Chondrocyte (in vitro differentiated cells): Measurements from ENCODE around the gene UBA1. TPM values are rescaled to one million over a fixed set of nuclear protein-coding genes. Genes with fewer than 3 reads are reported as not detected.

Source experiments
- DNase-seq: peaks from one replicate; pipeline ENCODE4 v3.0.0; 2021; ENCODE audit warnings: mixed read lengths, low spot score
- H3K27ac Mint-ChIP-seq: one replicate; pipeline ENCODE4 v1.8.0; 2021; ENCODE audit warnings: mild to moderate bottlenecking, moderate library complexity, mixed read lengths; ENCODE audit not compliant: unreplicated experiment
- H3K27me3 Mint-ChIP-seq: 2 replicates; pipeline ENCODE4 v1.8.0; 2021; ENCODE audit warnings: low read depth, mixed read lengths
- H3K36me3 Mint-ChIP-seq: 2 replicates; pipeline ENCODE4 v1.8.0; 2021; ENCODE audit warnings: low read depth, mixed read lengths
- H3K4me1 Mint-ChIP-seq: 2 replicates; pipeline ENCODE4 v1.8.0; 2021; ENCODE audit warnings: low read depth, mild to moderate bottlenecking, mixed read lengths
- H3K4me3 Mint-ChIP-seq: one replicate; pipeline ENCODE4 v1.8.0; 2021; ENCODE audit warnings: mild to moderate bottlenecking, moderate library complexity, mixed read lengths; ENCODE audit not compliant: unreplicated experiment
- H3K9me3 Mint-ChIP-seq: 2 replicates; pipeline ENCODE4 v1.8.0; 2021; ENCODE audit warnings: low read depth, mixed read lengths
- CTCF ChIP-seq: fragments of 200-600 bp; sonication (generic); IDR thresholded peaks from 2 replicates; pipeline ENCODE4 v1.5.0; 2021; ENCODE audit warnings: antibody characterized with exemption, mild to moderate bottlenecking, moderate library complexity
- total RNA-seq: library from RNA; stranded (reverse); gene quantifications from 3 replicates; pipeline ENCODE4 v1.2.1, GENCODE V29; 2021

The UBA1 gene
- total RNA-seq, 1 donor from 2014 or later: 311 TPM

DNA sequence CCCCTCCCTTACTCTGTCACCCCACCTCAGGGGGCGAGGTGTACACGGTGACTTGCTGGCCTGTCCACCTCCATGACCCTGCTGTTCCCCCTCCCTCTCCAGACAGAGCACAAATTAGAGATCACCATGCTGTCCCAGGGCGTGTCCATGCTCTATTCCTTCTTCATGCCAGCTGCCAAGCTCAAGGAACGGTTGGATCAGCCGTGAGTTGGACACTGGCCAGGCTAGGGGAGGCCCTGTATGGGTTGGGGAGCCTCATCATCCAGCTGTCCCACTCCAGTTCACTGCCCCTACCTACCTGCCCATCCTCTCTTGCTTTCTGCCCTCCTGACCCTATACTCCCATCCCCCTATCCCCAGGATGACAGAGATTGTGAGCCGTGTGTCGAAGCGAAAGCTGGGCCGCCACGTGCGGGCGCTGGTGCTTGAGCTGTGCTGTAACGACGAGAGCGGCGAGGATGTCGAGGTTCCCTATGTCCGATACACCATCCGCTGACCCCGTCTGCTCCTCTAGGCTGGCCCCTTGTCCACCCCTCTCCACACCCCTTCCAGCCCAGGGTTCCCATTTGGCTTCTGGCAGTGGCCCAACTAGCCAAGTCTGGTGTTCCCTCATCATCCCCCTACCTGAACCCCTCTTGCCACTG, 20.9 kb downstream of the UBA1 start:
- peak; percentile 92 for DNase-seq
- H3K4me3 Mint-ChIP-seq: no peak overlapping the region
- peak overlapping the region; percentile 77 for H3K27ac Mint-ChIP-seq
- H3K36me3 Mint-ChIP-seq: peaks cover 56% of the 10 kb centered on the region
- no peak for TF ChIP-seq CTCF
- no peaks in the 10 kb centered on the region for H3K9me3 Mint-ChIP-seq
- no peaks in the 10 kb centered on the region for H3K27me3 Mint-ChIP-seq
- H3K4me1 Mint-ChIP-seq: peaks cover 40% of the 10 kb centered on the region

DNA sequence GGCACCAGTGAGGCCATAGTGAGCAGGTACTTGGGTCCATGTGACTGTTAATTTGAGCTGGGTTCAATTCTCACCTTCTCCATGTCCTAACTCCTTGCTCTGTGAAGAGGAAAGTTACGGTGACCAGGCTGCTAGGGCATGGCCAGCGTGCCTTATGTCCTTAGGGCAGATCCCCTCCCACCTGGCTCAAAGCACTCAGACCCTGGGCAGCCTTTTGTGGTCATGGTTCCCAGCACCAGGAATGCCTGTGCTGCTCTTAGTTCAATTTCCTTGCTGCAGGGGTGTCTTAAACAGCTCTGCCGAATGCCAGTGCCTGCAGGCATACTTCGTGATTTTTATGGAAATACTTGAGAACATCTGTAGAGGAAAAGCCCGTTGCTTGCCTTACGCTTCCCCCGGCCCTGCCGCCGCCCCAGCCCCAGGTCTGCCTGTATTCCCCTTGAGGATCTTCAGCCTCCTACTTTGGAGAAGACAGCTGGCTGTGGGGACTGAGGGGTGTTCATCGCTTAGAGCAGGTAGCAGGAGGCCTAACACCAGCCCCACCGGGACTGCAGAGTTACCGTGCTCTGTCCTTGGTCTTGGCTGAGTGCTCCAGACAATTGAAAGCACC, 21.8 kb downstream of the UBA1 start:
- Mint-ChIP-seq H3K36me3 (peaks cover 49% of the 10 kb centered on the region), H3K4me3 (no peak overlapping the region), H3K9me3 (no peaks in the 10 kb centered on the region), H3K27me3 (no peaks in the 10 kb centered on the region), H3K4me1 (peaks cover 49% of the 10 kb centered on the region), H3K27ac (peak overlapping the region; percentile 97)
- peak; percentile 77 for DNase-seq
- no peak for TF ChIP-seq CTCF

GRCh38 chrX:47216393-47216925, 22.8 kb downstream of the UBA1 start:
- H3K27ac Mint-ChIP-seq: peak overlapping the region; percentile 97
- peak; percentile 43 for DNase-seq
- no peaks in the 10 kb centered on the region for H3K27me3 Mint-ChIP-seq
- H3K4me3 Mint-ChIP-seq: peak overlapping the region; percentile 71
- TF ChIP-seq CTCF: no peak
- H3K4me1 Mint-ChIP-seq: peaks cover 59% of the 10 kb centered on the region
- H3K9me3 Mint-ChIP-seq: no peaks in the 10 kb centered on the region
- peaks cover 38% of the 10 kb centered on the region for H3K36me3 Mint-ChIP-seq

DNA sequence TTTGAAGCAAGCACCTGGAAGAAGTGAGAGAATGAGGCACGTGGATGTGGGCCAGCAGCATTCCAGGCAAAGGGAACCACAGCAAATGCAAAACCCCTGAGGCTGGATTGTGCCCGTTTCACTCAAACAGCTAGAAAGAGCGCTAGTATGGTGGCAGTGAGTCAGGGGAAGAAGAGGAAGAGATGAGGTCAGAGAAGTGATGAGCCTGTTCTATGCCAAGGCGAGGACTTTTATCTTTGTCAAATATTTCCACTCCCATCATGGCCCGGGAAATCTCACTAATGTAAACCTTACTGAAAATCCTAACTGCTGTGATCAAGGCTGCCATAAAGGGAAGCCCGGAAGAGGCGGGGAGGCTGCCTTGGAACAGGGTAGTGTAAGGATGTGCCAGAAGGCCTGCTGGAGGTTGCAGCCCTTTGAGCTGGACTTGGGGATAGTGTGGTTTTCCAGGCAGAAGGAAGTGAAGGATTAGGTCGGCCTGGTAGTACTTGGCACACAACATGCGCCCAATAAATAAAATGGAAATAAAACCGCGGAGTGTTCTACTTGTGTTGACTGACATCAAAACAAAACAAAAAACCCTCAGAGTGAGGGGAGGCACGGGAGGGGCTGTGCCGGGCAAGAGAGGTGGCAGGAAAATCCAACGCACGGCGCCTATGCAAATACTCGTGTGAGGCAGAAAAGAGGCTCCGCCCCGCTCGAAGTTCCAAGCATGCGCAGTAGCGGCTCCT, 23.7 kb downstream of the UBA1 start:
- Mint-ChIP-seq H3K27ac (peak overlapping the region; percentile 97), H3K4me3 (peak overlapping the region; percentile 71), H3K36me3 (peaks cover 32% of the 10 kb centered on the region), H3K27me3 (no peaks in the 10 kb centered on the region), H3K4me1 (peaks cover 62% of the 10 kb centered on the region), H3K9me3 (no peaks in the 10 kb centered on the region)
- TF ChIP-seq CTCF: no peak
- DNase-seq: peak; percentile 57

- Mint-ChIP-seq H3K36me3 (peaks cover 28% of the 10 kb centered on the region), H3K27ac (peak overlapping the region; percentile 100), H3K27me3 (no peaks in the 10 kb centered on the region), H3K4me3 (peak overlapping the region; percentile 81), H3K4me1 (peaks cover 62% of the 10 kb centered on the region), H3K9me3 (no peaks in the 10 kb centered on the region)
- TF ChIP-seq CTCF: no peak
- peak; percentile 99 for DNase-seq
These were observed 24.2 kb downstream of the UBA1 start for GRCh38 chrX:47217852-47218279.
